ENCODE results near the gene CD247.

The CD247 gene

DNA sequence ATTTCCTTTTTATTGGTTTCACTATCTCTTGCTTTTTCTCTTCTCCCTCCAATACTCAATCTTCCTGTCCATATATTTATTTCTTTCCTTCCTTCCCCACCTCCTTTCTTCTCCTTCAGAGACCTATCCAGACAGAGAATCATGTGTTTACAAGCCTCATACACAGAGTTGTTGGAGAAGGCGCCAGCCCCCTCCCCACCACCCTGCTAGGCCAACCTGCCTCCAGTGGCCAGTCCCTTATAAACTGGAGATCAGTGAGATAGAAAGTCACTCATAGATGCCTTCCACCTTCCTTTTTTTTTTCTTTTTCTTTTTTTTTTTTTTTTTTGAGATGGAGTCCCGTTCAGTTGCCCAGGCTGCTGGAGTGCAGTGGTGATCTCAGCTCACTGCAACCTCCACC is 53.3 kb downstream of the CD247 start:
- ChIA-PET CTCF (interaction anchor here (0.6 to 1.2 kb wide), 5 partner anchors 10 to 699 kb away, joined by 3 to 4 read pairs (median 4); no protein-coding TSS in a partner anchor), POLR2A (interaction anchor here (1.6 kb wide), 1 partner anchor 10 kb away, joined by 9 read pairs; no protein-coding TSS in a partner anchor)
- no peaks in the 10 kb centered on the region for H3K4me1 ChIP-seq (ENCODE audit: control insufficient read depth, insufficient read depth, low read length)
- H3K4me3 ChIP-seq (ENCODE audit: low read depth, low read length) = no peak overlapping the region
- H3K36me3 ChIP-seq (ENCODE audit: control insufficient read depth in 2 of 2, insufficient read depth in 1 of 2, low read length in 2 of 2) = no peaks in the 10 kb centered on the region
- no peaks in the 10 kb centered on the region for H3K9me3 ChIP-seq (ENCODE audit: control insufficient read depth, insufficient read depth, low read depth, low read length)
- no peak overlapping the region for H3K27ac ChIP-seq (ENCODE audit: extremely low read depth, low read depth, low read length)
- TF ChIP-seq, protein P1, sequence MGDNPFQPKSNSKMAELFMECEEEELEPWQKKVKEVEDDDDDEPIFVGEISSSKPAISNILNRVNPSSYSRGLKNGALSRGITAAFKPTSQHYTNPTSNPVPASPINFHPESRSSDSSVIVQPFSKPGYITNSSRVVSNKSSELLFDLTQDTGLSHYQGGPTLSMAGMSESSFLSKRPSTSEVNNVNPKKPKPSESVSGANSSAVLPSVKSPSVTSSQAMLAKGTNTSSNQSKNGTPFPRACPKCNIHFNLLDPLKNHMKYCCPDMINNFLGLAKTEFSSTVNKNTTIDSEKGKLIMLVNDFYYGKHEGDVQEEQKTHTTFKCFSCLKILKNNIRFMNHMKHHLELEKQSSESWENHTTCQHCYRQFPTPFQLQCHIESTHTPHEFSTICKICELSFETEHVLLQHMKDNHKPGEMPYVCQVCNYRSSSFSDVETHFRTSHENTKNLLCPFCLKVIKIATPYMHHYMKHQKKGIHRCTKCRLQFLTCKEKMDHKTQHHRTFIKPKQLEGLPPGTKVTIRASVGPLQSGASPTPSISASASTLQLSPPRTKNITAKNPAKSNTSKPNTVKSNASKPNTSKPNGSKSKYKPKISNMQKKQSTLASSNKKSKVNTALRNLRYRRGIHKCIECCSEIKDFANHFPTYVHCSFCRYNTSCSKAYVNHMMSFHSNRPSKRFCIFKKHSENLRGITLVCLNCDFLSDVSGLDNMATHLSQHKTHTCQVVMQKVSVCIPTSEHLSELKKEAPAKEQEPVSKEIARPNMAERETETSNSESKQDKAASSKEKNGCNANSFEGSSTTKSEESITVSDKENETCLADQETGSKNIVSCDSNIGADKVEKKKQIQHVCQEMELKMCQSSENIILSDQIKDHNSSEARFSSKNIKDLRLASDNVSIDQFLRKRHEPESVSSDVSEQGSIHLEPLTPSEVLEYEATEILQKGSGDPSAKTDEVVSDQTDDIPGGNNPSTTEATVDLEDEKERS (tag by site-specific recombination; IDR thresholded peaks at IDR 0.05) = no peak
- TF ChIP-seq ZNF433 (tag by site-specific recombination; IDR thresholded peaks at IDR 0.05; ENCODE audit: low read depth) (no peak), RBAK (tag by site-specific recombination; IDR thresholded peaks at IDR 0.05) (no peak), ZNF521 (tag by site-specific recombination; IDR thresholded peaks at IDR 0.05) (no peak), ZNF202 (tag by site-specific recombination; IDR thresholded peaks at IDR 0.05; ENCODE audit: borderline replicate concordance) (no peak), ZNF660 (tag by site-specific recombination; IDR thresholded peaks at IDR 0.05) (no peak), ZNF423 (tag by site-specific recombination; IDR thresholded peaks at IDR 0.05) (no peak), ZNF23 (tag by site-specific recombination; IDR thresholded peaks at IDR 0.05; ENCODE audit: borderline replicate concordance) (no peak), ZNF221 (tag by site-specific recombination; IDR thresholded peaks at IDR 0.05; ENCODE audit: borderline replicate concordance) (no peak), ZNF830 (tag by site-specific recombination; IDR thresholded peaks at IDR 0.05; ENCODE audit: low read depth) (no peak), ZNF76 (tag by site-specific recombination; IDR thresholded peaks at IDR 0.05; ENCODE audit: borderline replicate concordance, low read depth) (no peak), REST (tag by site-specific recombination; IDR thresholded peaks at IDR 0.05) (no peak), ZNF530 (tag by site-specific recombination; IDR thresholded peaks at IDR 0.05; ENCODE audit: low read depth) (no peak), ZNF561 (tag by site-specific recombination; IDR thresholded peaks at IDR 0.05; ENCODE audit: borderline replicate concordance) (no peak), ZNF19 (tag by site-specific recombination; IDR thresholded peaks at IDR 0.05; ENCODE audit: low read depth) (no peak)
- TF ChIP-seq, protein P2, sequence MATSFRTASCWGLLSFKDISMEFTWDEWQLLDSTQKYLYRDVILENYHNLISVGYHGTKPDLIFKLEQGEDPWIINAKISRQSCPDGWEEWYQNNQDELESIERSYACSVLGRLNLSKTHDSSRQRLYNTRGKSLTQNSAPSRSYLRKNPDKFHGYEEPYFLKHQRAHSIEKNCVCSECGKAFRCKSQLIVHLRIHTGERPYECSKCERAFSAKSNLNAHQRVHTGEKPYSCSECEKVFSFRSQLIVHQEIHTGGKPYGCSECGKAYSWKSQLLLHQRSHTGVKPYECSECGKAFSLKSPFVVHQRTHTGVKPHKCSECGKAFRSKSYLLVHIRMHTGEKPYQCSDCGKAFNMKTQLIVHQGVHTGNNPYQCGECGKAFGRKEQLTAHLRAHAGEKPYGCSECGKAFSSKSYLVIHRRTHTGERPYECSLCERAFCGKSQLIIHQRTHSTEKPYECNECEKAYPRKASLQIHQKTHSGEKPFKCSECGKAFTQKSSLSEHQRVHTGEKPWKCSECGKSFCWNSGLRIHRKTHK (tag by site-specific recombination; IDR thresholded peaks at IDR 0.05) = no peak

GRCh38 chr1:167463875-167464575 is 54.3 kb downstream of the CD247 start:
- ChIA-PET POLR2A (no interaction called here), CTCF (interaction anchor here (0.7 to 1.2 kb wide), 4 partner anchors 9 to 296 kb away, joined by 3 to 4 read pairs (median 4); no protein-coding TSS in a partner anchor)
- TF ChIP-seq, protein P3, sequence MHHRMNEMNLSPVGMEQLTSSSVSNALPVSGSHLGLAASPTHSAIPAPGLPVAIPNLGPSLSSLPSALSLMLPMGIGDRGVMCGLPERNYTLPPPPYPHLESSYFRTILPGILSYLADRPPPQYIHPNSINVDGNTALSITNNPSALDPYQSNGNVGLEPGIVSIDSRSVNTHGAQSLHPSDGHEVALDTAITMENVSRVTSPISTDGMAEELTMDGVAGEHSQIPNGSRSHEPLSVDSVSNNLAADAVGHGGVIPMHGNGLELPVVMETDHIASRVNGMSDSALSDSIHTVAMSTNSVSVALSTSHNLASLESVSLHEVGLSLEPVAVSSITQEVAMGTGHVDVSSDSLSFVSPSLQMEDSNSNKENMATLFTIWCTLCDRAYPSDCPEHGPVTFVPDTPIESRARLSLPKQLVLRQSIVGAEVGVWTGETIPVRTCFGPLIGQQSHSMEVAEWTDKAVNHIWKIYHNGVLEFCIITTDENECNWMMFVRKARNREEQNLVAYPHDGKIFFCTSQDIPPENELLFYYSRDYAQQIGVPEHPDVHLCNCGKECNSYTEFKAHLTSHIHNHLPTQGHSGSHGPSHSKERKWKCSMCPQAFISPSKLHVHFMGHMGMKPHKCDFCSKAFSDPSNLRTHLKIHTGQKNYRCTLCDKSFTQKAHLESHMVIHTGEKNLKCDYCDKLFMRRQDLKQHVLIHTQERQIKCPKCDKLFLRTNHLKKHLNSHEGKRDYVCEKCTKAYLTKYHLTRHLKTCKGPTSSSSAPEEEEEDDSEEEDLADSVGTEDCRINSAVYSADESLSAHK (tag by site-specific recombination; IDR thresholded peaks at IDR 0.05) = peak; percentile 86
- no peak for TF ChIP-seq ZNF146 (tag by site-specific recombination; IDR thresholded peaks at IDR 0.05)
- 0 out of 2 replicates have a peak, but pooled peaks have one; percentile 14 for TF ChIP-seq FEZF1 (tag by site-specific recombination; IDR thresholded peaks at IDR 0.05)
- TF ChIP-seq SCRT2 (tag by site-specific recombination; IDR thresholded peaks at IDR 0.05) = no peak
- Histone ChIP-seq H3K9me3 (ENCODE audit: control insufficient read depth, insufficient read depth, low read depth, low read length) (no peaks in the 10 kb centered on the region), H3K27ac (ENCODE audit: extremely low read depth, low read depth, low read length) (no peak overlapping the region), H3K4me1 (ENCODE audit: control insufficient read depth, insufficient read depth, low read length) (no peaks in the 10 kb centered on the region), H3K4me3 (ENCODE audit: low read depth, low read length) (no peak overlapping the region), H3K36me3 (ENCODE audit: control insufficient read depth in 2 of 2, insufficient read depth in 1 of 2, low read length in 2 of 2) (no peaks in the 10 kb centered on the region)
